ENCODE measurements around the gene RNLS.

DNA sequence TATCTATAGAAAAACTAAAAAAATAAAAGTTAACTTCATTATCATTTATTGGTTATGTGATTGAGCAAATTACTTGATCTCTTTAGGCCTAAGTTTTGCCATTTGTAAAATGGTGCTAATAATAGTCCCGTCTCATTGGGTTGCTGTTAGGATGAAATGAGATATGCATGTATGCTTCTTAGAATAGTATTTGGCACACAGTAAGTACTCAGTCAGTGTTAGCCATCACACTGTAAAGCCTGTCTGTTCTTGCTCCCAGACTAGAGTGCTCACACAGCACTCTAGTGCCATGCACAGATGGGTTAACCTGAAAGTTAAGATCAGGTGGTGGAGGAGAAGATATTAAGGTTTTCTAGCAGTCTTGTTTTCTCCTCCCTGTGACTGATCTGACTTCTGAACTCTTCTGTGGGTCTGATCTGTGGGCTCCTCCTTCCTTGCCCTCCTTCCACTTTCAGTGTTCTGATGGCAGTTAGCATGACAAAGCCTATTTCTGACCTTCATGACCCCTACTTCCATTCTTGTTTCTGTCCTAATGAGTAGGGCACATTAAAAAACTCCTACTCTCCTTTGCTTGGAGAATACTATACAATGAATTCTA, 167.5 kb downstream of the RNLS start:
- TF ChIP-seq, protein P1, sequence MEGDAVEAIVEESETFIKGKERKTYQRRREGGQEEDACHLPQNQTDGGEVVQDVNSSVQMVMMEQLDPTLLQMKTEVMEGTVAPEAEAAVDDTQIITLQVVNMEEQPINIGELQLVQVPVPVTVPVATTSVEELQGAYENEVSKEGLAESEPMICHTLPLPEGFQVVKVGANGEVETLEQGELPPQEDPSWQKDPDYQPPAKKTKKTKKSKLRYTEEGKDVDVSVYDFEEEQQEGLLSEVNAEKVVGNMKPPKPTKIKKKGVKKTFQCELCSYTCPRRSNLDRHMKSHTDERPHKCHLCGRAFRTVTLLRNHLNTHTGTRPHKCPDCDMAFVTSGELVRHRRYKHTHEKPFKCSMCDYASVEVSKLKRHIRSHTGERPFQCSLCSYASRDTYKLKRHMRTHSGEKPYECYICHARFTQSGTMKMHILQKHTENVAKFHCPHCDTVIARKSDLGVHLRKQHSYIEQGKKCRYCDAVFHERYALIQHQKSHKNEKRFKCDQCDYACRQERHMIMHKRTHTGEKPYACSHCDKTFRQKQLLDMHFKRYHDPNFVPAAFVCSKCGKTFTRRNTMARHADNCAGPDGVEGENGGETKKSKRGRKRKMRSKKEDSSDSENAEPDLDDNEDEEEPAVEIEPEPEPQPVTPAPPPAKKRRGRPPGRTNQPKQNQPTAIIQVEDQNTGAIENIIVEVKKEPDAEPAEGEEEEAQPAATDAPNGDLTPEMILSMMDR (conservative IDR thresholded peaks at IDR 0.05 in 1 of 2, IDR thresholded peaks at IDR 0.05 in 1 of 2; ENCODE audit: extremely low read depth in 1 of 2, insufficient read depth in 1 of 2, low read depth in 1 of 2, low read length in 2 of 2) = no peak
- TF ChIP-seq EZH2 (IDR thresholded peaks at IDR 0.05; ENCODE audit: borderline replicate concordance, low read length) = no peak

Data from mammary epithelial cell (primary cell).